T-helper 1 cell treated with Interleukin-12 subunit alpha and Interleukin-12 subunit beta and Interleukin-4 antibody, amounts not matched to agents 30 ng/mL and 1 ng/mL, for 36 hours (primary cell): ENCODE results near the gene ERCC4. TPM values are rescaled to one million over a fixed set of nuclear protein-coding genes. Genes with fewer than 3 reads are reported as not detected.

Experiments
- intact Hi-C: fragments of 100-400 bp; cut with micrococcal nuclease; formaldehyde crosslinking; loops from one replicate; pipeline ENCODE4 v1.15.1; 2024
- total RNA-seq: library from RNA; stranded (reverse); gene quantifications from 2 replicates; pipeline ENCODE4 v1.2.3, GENCODE V29; 2022

The ERCC4 gene
- total RNA-seq, 1 donor from 2014 or later = 13.7 TPM

- intact Hi-C loops = no loop called here
Measured at GRCh38 chr16:13945744-13946485, 26.0 kb downstream of the ERCC4 start.

DNA sequence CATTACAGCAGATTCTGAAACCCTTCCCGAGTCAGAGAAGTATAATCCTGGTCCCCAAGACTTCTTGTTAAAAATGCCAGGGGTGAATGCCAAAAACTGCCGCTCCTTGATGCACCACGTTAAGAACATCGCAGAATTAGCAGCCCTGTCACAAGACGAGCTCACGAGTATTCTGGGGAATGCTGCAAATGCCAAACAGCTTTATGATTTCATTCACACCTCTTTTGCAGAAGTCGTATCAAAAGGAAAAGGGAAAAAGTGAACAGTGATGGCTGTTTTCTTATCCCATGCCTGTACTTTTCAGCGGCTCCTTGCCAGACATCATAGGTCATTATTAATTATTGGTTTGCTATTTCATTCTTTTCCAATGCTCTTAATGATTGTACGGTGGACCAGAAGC is 28.1 kb downstream of the ERCC4 start:
- intact Hi-C loops = no loop called here

DNA sequence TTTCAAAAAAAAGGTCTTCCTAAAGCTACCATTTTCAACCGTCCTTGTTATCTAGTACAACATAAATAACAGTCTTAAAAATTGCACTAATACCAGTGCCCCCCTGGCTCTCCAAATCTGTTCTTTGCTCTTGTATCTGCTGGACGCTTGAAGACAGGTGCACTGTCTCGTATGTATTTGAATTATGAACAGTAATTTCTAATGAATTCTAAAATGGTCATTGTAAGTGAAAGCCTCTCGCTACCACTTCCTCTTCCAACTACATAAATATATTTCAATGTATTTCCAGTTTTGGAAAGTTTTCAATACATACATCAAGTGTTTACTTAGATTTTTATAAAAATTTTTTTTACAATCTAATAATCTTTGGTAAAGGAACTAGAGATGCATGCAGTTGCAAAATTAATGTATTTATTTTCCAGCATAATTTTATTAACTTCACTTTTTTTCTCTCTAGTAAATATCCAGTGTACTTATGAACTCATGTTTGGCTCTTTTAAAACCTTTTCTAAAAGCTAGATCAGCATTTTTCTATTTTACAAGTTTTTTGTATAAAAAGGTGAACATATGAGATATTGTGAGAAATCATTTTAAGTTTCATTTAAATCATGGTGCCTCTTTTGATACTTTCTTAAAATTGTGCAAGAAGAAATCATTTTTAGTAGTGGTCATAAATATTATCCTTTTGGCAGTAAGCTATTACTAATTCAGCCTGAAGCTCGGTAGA is 31.0 kb downstream of the ERCC4 start:
- intact Hi-C loops = no loop called here

DNA sequence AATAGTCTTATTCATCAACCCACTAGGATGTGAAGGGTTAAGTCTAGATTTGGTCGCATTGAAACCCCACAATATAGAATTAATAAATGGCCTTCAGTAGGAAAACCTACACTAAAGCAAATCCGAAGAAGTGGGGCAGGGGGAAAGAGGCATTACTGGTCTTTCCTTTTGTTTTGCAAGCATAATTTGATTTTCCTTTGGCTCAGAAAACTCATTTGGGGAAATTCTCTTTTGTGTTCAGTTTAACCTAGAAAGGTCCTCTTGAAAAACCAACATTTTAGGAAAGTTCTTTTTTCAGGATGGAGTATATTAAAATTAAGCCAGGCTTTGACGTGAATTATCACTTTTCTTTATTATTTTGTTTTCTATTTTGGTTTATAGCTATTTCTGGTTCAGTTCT is 31.7 kb downstream of the ERCC4 start:
- intact Hi-C loops = no loop called here

GRCh38 chr16:13953501-13953900 is 33.5 kb downstream of the ERCC4 start:
- intact Hi-C loops = no loop called here

GRCh38 chr16:13956635-13957196 is 36.8 kb downstream of the ERCC4 start:
- intact Hi-C loops = no loop called here

DNA sequence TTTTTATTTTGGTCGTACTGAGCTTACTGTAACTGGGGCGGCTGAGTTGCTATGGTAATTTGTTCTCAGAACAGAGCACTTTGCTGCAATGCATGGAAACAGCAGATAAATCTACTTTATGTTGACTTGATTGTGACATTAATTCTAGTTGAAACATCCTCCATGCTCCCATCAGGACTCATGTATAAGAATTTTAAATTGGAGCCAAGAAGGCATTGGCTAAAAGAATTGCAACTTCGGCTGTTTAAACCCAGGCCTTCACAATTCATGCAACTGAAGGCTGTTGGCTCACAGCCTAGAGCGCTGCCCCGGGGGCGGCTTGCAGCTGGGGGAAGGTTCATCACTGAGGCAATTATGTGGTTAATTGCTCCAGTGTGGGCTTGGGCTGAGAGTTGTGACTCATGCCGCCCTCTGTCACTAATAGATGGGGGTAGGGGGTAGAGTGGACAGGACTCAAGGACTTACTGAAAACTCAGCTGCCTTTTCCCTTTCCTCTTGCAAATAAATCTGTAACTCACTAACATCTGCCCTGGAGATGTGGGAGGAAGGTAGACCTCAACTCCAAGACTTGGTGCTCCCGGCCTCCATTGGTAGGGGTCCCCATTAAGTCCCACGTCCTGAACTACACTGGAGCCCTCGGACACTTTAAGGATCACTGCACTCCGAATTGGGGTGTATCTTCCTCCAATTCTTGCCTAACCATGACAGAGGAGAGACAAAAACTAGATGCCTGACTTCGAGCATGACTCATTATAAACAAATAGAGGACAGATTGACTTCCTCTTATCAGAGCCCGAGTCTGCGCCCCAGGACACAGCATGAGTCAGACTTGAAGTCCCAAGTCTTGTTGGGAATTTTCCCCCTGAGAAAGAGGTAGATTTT is 37.5 kb downstream of the ERCC4 start:
- intact Hi-C loops = no loop called here

- intact Hi-C loops = no loop called here
Measured at GRCh38 chr16:13958474-13958873, 38.5 kb downstream of the ERCC4 start.

DNA sequence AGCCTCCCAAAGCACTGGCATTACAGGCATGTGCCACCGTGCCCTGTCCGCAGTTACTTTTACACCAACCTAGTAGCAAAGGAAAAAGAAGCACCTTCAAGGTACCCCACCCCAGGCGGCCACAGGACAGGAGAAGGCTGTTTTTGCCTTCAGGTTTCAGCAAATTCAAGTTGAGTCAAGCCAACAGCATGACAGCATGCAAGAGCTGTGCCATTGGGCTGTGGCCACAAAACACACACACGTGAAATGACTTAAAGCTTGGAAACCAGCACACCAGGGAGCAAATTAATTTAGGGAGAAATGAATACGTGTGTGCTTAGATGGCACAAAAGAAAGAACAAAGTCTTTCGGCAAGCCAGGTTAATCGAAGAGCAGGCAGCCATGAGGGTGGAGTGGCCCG is 39.7 kb downstream of the ERCC4 start:
- intact Hi-C loops = no loop called here

DNA sequence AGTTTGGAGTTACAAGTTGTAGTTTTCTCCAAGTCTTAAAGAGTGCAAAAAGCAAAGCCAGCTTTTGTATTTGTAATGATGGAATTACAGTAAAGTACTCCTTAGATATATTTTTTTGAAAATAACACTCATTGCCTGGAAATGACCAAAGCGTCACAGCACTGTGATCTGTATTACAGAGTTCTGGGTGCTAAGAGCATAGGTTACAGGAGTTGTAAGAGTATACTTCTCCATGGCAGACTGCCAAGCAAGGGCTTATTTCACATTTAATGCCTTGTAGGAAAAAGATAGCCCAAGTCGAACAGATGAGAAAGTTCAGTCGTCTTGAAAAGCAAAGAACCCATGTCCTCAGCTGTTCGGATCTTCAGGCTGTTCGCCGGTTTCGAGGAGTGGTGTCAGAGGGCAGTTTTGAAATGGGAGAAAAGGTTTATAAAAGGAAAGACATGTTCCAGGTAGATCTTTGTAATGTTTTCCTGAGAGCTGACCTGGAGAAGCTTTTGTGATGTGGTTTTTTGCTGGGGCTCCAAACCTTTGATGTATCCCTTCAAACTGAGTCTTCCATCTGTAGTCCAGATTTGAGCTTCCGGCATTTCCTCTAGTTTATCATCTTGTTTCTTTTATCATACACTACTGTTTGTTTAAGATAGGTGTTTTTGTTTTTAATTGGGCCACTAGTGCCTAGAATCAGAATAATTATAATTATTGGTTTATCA is 41.3 kb downstream of the ERCC4 start:
- intact Hi-C loops = no loop called here

- intact Hi-C loops = no loop called here
Measured at GRCh38 chr16:13962232-13962631, 42.3 kb downstream of the ERCC4 start.

DNA sequence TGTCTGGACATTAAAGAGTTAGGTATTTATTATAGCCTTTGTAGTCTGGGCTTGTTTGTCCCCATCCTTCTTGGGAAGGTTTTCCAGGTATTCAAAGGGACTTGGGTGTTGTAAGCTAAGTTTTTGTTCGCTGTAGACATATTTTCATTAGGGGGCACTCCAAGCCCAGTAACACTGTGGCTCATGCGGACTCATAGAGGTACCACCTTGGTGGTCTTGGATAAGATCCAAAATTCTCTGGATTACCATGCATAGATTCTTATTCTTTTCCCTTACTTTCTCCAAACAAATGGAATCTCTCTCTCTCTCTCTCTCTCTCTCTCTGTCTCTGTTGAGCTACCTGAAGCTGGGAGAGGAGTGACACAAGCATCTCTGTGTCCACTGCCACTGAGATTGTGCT is 48.9 kb downstream of the ERCC4 start:
- intact Hi-C loops = no loop called here

GRCh38 chr16:13969711-13970110 is 49.8 kb downstream of the ERCC4 start:
- intact Hi-C loops = no loop called here

DNA sequence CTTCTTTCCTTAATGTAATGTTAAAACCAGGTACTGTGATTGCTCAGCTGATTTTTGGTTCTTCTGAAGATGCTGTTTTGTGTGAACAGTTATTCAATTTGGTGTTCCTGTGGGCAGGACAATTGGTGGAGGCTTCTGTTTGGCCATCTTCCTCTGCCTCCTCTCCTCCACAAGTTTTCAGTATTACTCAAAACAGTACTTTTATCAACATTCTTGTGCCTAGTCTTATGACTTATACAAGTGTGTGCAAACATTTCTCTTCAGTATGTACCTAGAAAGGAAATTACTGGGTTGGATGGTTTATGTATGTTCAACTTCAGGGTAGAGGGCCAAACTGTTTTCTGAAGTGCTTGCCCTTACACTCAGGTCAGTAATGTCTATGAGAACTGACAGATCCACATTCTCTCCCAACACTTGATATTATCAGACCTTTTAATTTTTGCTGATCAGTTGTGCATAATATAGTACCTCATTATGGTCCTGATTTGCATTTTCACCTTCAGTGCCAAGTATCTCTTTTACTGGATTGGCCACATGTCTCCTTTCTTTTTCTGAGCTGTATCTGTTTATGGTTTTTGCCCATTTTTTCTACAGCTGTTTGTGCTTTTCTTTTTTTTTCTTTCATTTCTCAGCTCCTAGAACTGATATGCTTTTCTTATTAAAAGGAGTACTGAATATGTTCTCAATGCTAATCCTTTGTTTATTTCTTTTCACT is 50.9 kb downstream of the ERCC4 start:
- intact Hi-C loops = no loop called here

- intact Hi-C loops = no loop called here
Measured at GRCh38 chr16:13973321-13974023, 53.5 kb downstream of the ERCC4 start.

DNA sequence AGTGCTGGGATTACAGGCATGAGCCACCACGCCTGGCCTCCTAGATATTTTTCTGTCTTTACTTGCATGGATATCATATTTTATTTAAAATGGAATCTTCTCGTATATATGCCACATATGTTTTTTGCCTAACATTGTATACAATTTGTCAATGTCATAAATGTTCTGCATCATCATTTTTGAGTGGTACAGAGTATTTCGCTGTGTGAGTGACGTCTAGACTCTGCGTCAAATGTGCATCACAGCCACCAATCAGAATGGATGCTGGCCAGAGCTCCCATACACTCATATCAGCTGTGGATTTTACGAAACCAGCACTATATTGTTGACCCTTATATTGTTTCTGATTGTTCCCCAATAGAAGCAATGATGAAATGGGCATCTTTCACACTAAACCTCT is 57.2 kb downstream of the ERCC4 start:
- intact Hi-C loops = no loop called here

GRCh38 chr16:13982451-13982850 is 62.5 kb downstream of the ERCC4 start:
- intact Hi-C loops = no loop called here

DNA sequence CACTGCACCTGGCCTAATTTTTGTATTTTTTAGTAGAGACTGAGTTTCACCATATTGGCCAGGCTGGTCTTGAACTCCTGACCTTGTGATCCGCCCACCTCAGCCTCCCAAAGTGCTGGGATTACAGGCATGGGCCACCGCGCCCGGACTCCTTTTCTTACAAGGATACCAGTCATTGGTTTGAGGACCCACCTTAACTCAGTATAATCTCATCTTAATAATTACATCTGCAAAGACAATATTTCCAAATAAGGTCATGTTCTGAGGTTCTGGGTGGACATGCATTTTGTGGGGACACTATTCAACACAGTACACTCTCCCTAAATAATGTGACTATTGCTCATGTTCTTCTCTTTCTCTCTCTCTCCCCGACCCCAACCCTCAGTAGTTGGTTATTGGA is 63.7 kb downstream of the ERCC4 start:
- intact Hi-C loops = no loop called here

DNA sequence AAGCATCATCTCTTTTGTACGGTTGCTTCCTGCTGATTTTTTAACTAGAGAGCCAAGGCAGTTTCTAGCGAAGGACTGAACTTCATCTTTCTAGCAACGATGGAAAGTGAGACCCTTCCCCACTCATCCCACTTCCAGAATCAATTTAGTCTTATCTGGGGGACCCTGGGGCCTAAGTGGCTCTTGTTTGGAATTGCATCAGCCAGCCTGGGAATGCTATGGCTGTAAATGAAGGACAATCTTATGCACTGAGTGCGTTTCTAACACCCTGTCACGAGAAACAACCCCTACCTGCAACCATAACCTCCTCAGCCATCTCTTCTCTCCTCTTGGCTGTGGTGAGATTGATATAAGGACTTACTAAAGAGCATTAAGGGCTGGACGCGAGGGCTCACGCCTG is 64.8 kb downstream of the ERCC4 start:
- intact Hi-C loops = no loop called here

DNA sequence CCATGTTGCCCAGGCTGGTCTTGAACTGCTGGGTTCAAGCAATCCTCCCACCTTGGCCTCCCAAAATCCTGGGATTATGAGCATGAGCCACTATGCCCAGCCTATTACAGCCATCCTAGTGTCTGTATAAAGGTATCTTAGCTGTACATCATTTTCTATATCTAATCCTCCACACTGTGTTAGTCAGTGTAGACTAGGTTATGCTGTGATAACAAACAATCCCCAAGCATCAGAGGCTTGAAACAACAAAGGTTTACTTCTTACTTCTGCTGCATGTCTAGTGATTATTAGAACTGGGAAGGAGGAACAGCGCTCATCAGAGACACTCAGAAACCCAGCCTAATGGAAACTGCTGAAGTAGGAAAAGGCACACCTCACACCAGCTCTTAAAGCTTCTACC is 68.1 kb downstream of the ERCC4 start:
- intact Hi-C loops = no loop called here
